ENCODE results near the gene TMEM272.

Gene TMEM272

DNA sequence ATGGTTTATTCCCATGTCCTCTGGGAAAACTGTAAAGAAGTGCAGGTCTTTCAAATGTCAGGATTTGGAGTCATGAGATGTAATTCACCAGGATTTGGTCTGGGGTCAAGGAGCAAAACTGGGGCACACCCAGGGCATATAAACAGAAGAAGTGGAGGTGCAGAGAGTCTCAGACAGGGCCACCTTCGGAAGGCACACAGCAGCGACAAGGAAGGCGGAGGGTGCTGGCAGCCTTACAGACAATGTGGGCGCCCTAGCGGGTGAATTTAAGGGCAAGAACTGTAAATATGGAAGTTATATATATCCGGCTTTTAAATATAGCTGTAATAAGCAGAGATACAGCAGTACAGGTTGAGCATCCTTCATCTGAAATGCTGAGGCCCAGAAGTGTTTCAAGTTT lies 72.2 kb downstream of the TMEM272 start:
- TF ChIP-seq, protein P1, sequence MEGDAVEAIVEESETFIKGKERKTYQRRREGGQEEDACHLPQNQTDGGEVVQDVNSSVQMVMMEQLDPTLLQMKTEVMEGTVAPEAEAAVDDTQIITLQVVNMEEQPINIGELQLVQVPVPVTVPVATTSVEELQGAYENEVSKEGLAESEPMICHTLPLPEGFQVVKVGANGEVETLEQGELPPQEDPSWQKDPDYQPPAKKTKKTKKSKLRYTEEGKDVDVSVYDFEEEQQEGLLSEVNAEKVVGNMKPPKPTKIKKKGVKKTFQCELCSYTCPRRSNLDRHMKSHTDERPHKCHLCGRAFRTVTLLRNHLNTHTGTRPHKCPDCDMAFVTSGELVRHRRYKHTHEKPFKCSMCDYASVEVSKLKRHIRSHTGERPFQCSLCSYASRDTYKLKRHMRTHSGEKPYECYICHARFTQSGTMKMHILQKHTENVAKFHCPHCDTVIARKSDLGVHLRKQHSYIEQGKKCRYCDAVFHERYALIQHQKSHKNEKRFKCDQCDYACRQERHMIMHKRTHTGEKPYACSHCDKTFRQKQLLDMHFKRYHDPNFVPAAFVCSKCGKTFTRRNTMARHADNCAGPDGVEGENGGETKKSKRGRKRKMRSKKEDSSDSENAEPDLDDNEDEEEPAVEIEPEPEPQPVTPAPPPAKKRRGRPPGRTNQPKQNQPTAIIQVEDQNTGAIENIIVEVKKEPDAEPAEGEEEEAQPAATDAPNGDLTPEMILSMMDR (IDR thresholded peaks at IDR 0.05; ENCODE audit: borderline replicate concordance, control extremely low read depth, extremely low read depth, insufficient read depth, missing control alignments), result no peak
- DNase-seq (ENCODE audit: low spot score), result no peak
- in situ Hi-C loops (cut with MboI; ENCODE audit: low sequenced_read_pairs, unreplicated experiment), result no loop called here

DNA sequence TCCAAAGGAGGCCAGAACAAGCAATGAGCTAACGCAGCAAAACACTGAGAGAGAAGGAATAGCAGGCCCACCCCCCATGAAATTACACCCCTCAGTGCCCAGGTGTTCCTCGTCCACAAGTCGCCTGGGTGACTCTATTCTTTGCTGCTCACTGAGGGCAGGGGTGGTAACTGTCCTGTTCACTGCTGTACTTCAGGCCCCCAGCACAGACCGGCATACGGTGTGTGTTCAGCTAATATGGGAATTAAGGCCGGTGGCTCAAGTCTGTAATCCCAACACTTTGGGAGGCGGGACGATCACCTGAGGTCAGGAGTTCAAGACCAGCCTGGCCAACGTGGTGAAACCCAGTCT lies 72.9 kb downstream of the TMEM272 start:
- TF ChIP-seq, protein P1 (IDR thresholded peaks at IDR 0.05; ENCODE audit: borderline replicate concordance, control extremely low read depth, extremely low read depth, insufficient read depth, missing control alignments), result no peak
- in situ Hi-C loops (cut with MboI; ENCODE audit: low sequenced_read_pairs, unreplicated experiment), result no loop called here
- no peak for DNase-seq (ENCODE audit: low spot score)

DNA sequence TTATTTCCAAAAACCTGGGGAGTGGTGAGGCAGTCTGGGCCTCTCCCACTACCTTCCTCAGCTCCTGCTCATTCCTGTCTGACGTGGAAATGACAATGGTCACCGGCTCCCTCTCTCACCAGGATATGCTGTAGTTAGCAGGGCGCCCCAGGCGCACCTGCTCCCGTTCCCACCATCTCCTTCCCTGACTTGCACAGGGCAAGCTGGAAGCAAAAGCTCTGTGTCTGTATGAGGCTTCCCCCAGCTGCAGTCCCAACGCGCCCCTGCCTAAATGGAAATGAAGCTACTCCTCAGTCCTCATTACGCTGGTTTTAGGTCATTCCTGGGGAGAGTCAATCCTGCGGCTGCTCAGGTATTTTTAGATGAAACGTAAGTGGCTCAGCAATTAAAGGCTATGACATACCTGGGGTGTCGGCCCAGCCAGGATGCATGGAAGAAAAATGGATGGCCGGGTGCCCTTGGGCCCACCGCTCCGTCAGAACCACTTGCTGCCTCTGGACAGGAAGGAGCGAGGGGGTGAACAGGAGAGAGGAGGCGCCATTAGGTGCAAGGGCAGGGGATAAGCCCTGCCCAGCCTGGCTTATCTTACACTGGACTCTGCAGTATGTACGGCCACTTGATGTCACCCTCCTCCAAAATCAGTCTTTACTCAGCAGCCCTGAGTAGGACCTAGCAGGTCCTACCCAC lies 73.4 kb downstream of the TMEM272 start:
- in situ Hi-C loops (cut with MboI; ENCODE audit: low sequenced_read_pairs, unreplicated experiment), result no loop called here
- no peak for DNase-seq (ENCODE audit: low spot score)
- TF ChIP-seq, protein P1 (IDR thresholded peaks at IDR 0.05; ENCODE audit: borderline replicate concordance, control extremely low read depth, extremely low read depth, insufficient read depth, missing control alignments), result no peak

DNA sequence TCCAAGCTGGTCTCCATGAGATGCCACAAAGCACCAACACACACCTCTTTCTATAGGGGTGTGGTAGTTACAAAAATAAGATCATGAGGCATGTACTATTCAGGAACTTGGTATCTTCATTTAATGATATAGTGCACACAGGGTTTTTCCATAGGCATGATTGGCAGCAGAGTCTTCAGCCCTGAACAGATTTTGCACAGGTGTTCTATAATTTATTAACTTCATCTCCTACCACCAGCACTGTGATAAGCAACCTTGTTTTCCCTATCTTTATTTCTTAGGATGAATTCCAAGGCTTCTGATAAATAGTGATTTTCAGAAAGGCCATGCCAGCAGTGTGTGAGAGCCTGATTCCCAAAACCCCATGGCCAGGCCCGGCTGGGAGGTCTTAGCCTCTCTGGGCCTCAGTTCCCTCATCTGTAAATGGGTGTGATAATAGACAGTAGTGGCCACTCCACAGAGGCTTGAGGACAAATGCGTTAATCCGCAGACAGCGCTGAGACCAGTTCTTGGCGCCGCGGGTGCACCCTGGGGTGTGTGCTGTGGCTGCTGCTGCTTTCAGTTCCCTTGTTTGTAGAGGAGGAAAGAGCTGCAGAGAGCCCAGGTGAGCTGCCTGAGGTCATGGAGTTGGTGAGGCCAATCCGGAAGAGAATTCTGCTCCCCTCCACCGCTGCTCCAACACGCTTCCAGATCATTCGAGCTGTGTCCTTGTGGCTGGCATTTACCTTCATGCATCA lies 74.1 kb downstream of the TMEM272 start:
- in situ Hi-C loops (cut with MboI; ENCODE audit: low sequenced_read_pairs, unreplicated experiment), result no loop called here

DNA sequence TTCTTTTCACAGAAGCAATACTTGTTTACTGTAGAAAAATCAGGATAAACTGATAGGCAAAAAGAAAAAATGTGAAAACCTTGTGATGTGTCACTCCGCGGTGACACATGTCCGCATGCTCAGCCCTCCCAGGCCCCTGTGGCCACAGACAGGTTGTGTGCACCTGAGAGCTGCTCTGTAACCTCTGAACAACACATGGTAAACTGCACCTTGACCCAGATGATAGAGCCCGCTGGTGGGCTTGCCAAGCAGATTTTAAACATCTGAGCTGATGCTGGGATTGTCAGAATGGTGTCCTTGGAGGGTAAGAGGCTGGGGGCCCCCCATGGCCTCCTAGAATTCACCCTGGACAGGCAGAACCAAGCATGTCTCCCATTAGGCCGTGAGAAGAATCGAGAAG lies 74.8 kb downstream of the TMEM272 start:
- no peak for DNase-seq (ENCODE audit: low spot score)
- in situ Hi-C loops (cut with MboI; ENCODE audit: low sequenced_read_pairs, unreplicated experiment), result no loop called here
- TF ChIP-seq, protein P1 (IDR thresholded peaks at IDR 0.05; ENCODE audit: borderline replicate concordance, control extremely low read depth, extremely low read depth, insufficient read depth, missing control alignments), result no peak

More for the DNA sequence above, 74.1 kb downstream of the TMEM272 start:
- no peak for DNase-seq (ENCODE audit: low spot score)
- TF ChIP-seq, protein P1 (IDR thresholded peaks at IDR 0.05; ENCODE audit: borderline replicate concordance, control extremely low read depth, extremely low read depth, insufficient read depth, missing control alignments), result no peak

DNA sequence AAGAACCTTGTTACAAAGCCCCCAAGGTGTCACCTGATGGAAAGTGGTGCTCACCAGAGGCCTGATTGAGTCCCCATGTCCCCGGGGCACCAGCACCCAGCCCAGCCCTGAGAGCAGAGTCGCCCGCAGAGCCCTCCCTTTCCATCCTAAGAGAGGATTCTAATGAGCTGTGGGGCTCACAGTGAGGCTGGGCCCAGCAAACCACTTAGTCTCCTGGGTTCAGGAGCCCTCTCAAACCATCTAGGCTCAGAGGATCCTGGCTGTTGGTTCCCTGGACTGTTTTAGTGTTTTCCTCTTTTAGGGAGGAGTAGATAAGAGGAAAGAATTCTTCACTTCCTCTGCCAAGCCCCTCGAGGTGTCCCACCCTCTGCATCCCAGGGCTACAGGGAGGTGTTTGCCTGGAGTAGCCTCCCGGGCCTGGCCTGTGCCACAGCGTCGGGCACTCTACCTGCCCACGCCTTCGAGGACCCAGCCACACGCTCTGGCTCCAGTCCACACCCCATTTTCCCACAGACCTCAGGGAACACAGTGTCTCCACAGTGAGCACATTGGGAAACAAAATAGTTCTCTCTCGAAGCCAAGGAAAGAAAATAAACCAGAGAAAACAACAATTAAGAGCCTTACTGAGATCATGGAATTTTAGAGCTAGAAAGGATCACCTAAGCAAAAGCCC lies 75.4 kb downstream of the TMEM272 start:
- TF ChIP-seq, protein P1 (IDR thresholded peaks at IDR 0.05; ENCODE audit: borderline replicate concordance, control extremely low read depth, extremely low read depth, insufficient read depth, missing control alignments), result no peak
- in situ Hi-C loops (cut with MboI; ENCODE audit: low sequenced_read_pairs, unreplicated experiment), result no loop called here
- no peak for DNase-seq (ENCODE audit: low spot score)

Data from GM13976 (cell line).